ENCODE data around the gene CHORDC1. TPM values are rescaled to one million over a fixed set of nuclear protein-coding genes. Genes with fewer than 3 reads are reported as not detected.

The CHORDC1 gene
- total RNA-seq, 1 experiment from 2014 or later, result 95.6 TPM

DNA sequence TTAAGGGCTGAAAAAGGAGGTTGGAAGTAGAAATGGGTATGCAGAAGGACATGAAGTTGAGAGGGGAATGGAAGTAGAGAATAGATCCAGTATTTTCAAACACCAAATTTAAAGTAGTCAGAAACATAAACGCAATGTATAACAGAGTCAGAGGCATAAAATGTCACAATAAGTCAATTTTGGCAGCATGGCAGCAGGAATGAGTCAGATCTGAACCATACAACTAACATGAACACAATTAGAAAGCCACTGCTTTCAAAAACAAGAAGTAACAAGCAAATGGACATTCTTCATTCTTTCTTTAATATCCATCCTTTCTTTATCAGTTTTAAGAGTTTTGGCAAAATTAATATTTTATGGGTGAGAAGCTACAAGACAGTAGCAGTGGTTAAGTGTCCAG, 2.5 kb downstream of the CHORDC1 start (continued):
- TF ChIP-seq, protein P1, sequence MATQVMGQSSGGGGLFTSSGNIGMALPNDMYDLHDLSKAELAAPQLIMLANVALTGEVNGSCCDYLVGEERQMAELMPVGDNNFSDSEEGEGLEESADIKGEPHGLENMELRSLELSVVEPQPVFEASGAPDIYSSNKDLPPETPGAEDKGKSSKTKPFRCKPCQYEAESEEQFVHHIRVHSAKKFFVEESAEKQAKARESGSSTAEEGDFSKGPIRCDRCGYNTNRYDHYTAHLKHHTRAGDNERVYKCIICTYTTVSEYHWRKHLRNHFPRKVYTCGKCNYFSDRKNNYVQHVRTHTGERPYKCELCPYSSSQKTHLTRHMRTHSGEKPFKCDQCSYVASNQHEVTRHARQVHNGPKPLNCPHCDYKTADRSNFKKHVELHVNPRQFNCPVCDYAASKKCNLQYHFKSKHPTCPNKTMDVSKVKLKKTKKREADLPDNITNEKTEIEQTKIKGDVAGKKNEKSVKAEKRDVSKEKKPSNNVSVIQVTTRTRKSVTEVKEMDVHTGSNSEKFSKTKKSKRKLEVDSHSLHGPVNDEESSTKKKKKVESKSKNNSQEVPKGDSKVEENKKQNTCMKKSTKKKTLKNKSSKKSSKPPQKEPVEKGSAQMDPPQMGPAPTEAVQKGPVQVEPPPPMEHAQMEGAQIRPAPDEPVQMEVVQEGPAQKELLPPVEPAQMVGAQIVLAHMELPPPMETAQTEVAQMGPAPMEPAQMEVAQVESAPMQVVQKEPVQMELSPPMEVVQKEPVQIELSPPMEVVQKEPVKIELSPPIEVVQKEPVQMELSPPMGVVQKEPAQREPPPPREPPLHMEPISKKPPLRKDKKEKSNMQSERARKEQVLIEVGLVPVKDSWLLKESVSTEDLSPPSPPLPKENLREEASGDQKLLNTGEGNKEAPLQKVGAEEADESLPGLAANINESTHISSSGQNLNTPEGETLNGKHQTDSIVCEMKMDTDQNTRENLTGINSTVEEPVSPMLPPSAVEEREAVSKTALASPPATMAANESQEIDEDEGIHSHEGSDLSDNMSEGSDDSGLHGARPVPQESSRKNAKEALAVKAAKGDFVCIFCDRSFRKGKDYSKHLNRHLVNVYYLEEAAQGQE (IDR thresholded peaks at IDR 0.05; ENCODE audit: low read depth), result no peak
- TF ChIP-seq ZFX (IDR thresholded peaks at IDR 0.05), result no peak

DNA sequence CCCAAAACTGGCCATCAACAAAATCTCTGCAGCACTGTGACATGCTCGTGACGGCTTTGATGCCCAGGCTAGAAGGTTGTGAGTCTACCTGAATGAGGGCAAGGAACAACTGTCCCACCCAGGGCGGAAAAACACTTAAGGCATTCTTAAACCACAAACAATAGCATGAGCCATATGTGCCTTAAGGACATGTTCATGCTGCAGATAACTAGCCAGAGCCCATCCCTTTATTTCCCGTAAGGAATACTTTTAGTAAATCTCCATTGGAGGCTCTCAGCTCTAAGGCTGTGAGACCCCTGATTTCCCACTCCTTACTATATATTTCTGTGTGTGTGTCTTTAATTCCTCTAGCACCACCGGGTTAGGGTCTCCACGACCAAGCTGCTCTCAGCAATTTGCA, 3.4 kb downstream of the CHORDC1 start:
- peaks cover 9 to 21% of the 10 kb centered on the region in 2 experiments for H3K36me3 ChIP-seq (ENCODE audit: control insufficient read depth in 1 of 2, insufficient read depth in 2 of 2, low read length in 2 of 2)
- intact Hi-C loops (cut with micrococcal nuclease), result no loop called here
- H4K20me1 ChIP-seq (ENCODE audit: insufficient read depth), result peaks cover 15% of the 10 kb centered on the region; the same call in 1 of the 2 replicates
- ATAC-seq, result no peak
- no peak overlapping the region for H2AFZ ChIP-seq (ENCODE audit: low read depth, low read length, poor library complexity, severe bottlenecking)
- no TSS peak for BruUV-seq (replicated peaks)
- no peaks in the 10 kb centered on the region for H3K9me3 ChIP-seq (ENCODE audit: control insufficient read depth in 1 of 2, insufficient read depth in 1 of 2, low read depth in 1 of 2, low read length in 2 of 2)
- ChIA-PET CTCF (no interaction called here), POLR2A (no interaction called here), RAD21 (ENCODE audit: low non-redundant PET in 1 of 2, low total read pairs in 2 of 2, uncharacterized antibody in 2 of 2, unreplicated experiment in 2 of 2) (no interaction called here)
- peaks cover 92% of the 10 kb centered on the region for H3K79me2 ChIP-seq (ENCODE audit: insufficient read depth, low read length)
- no peak overlapping the region for H3K9ac ChIP-seq (ENCODE audit: low read length)
- H3K27ac ChIP-seq (ENCODE audit: low read depth, low read length), result no peak overlapping the region
- no peak overlapping the region for H3K4me3 ChIP-seq (replicated peaks in 1 of 2; ENCODE audit: low read depth in 1 of 2, low read length in 2 of 2)
- H3K4me2 ChIP-seq (ENCODE audit: low read length), result no peak overlapping the region
- H3K27me3 ChIP-seq (ENCODE audit: insufficient read depth, low read length), result no peaks in the 10 kb centered on the region
- DNase-seq (ENCODE audit: low read depth, low spot score), result no peak
- H3K9me2 ChIP-seq (ENCODE audit: insufficient read depth), result no peaks in the 10 kb centered on the region
- H3K4me1 ChIP-seq (ENCODE audit: control insufficient read depth in 1 of 2, insufficient read depth in 2 of 2, low read length in 2 of 2), result peaks cover 6 to 39% of the 10 kb centered on the region in 2 experiments; a peak in 3 of 4 replicates
- TF ChIP-seq CBX3 (IDR thresholded peaks at IDR 0.05; ENCODE audit: low read depth) (no peak), SP1 (IDR thresholded peaks at IDR 0.05; ENCODE audit: low read depth) (no peak), SIN3A (IDR thresholded peaks at IDR 0.05; ENCODE audit: low read depth) (no peak), POLR2A (IDR thresholded peaks at IDR 0.05; ENCODE audit: borderline replicate concordance, extremely low read depth, insufficient read depth, insufficient read length) (no peak), POLR2AphosphoS5 (IDR thresholded peaks at IDR 0.05; ENCODE audit: low read depth, low read length) (no peak), YY1 (IDR thresholded peaks at IDR 0.05; ENCODE audit: extremely low read depth, insufficient replicate concordance, low read depth, low read length) (no peak), EZH2 (IDR thresholded peaks at IDR 0.05) (no peak), ZNF274 (IDR thresholded peaks at IDR 0.05; ENCODE audit: low read depth, low read length) (no peak), EGR1 (IDR thresholded peaks at IDR 0.05; ENCODE audit: low read depth) (no peak), TCF7L2 (IDR thresholded peaks at IDR 0.05; ENCODE audit: borderline replicate concordance, extremely low read depth, insufficient read depth, insufficient read length) (no peak), FOSL1 (IDR thresholded peaks at IDR 0.05; ENCODE audit: low read depth) (no peak), EZH2phosphoT487 (IDR thresholded peaks at IDR 0.05; ENCODE audit: borderline replicate concordance) (no peak)
- TF ChIP-seq, protein P2, sequence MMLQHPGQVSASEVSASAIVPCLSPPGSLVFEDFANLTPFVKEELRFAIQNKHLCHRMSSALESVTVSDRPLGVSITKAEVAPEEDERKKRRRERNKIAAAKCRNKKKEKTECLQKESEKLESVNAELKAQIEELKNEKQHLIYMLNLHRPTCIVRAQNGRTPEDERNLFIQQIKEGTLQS (IDR thresholded peaks at IDR 0.05), result no peak
- TF ChIP-seq, protein P1 (IDR thresholded peaks at IDR 0.05; ENCODE audit: low read depth), result no peak
- TF ChIP-seq, protein P3, sequence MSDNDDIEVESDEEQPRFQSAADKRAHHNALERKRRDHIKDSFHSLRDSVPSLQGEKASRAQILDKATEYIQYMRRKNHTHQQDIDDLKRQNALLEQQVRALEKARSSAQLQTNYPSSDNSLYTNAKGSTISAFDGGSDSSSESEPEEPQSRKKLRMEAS (IDR thresholded peaks at IDR 0.05), result no peak
- TF ChIP-seq, protein P4, sequence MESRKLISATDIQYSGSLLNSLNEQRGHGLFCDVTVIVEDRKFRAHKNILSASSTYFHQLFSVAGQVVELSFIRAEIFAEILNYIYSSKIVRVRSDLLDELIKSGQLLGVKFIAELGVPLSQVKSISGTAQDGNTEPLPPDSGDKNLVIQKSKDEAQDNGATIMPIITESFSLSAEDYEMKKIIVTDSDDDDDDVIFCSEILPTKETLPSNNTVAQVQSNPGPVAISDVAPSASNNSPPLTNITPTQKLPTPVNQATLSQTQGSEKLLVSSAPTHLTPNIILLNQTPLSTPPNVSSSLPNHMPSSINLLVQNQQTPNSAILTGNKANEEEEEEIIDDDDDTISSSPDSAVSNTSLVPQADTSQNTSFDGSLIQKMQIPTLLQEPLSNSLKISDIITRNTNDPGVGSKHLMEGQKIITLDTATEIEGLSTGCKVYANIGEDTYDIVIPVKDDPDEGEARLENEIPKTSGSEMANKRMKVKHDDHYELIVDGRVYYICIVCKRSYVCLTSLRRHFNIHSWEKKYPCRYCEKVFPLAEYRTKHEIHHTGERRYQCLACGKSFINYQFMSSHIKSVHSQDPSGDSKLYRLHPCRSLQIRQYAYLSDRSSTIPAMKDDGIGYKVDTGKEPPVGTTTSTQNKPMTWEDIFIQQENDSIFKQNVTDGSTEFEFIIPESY (IDR thresholded peaks at IDR 0.05; ENCODE audit: extremely low read depth, insufficient replicate concordance, low read length), result no peak

Measured in HCT116 (cell line).